ENCODE measurements around the gene ALDH1A3. TPM values are rescaled to one million over a fixed set of nuclear protein-coding genes. Genes with fewer than 3 reads are reported as not detected.

The ALDH1A3 gene
- polyA plus RNA-seq, 1 of the 3 experiments (the other 2 are of a cell fraction), result 4.4 TPM

- 58% methylated on average over 8 of the region's 62 CpGs for WGBS (ENCODE audit: low lambda C conversion rate)
- peak overlapping the region; percentile 37 to 57; a peak in 3 of 4 replicates for H3K4me3 ChIP-seq (ENCODE audit: low read depth in 2 of 2, low read length in 1 of 2)
- no peak overlapping the region for H3K9ac ChIP-seq
- peak overlapping the region; percentile 50; the same call in 1 of the 2 replicates for H3K4me2 ChIP-seq
- no peaks in the 10 kb centered on the region for H3F3A ChIP-seq (replicated peaks; ENCODE audit: insufficient read depth)
- DNase-seq, result peak; percentile 87
- no peak overlapping the region for H2AFZ ChIP-seq (ENCODE audit: low read depth)
- CTCF ChIA-PET, result interaction anchor here (0.6 to 5.6 kb wide), 6 partner anchors 9 to 207 kb away, joined by 3 to 45 read pairs (median 5); no protein-coding TSS in a partner anchor
- no peaks in the 10 kb centered on the region for H3K79me2 ChIP-seq (ENCODE audit: insufficient read depth)
- TF ChIP-seq IRF3 (IDR thresholded peaks at IDR 0.05; ENCODE audit: low read depth, low read length) (no peak), MXI1 (IDR thresholded peaks at IDR 0.05; ENCODE audit: low read depth, low read length) (0 out of 2 replicates have a peak, but pooled peaks have one; percentile 19)
- POLR2A ChIA-PET, result interaction anchor here (1.0 to 1.1 kb wide), 2 partner anchors 23 to 267 kb away, joined by 3 read pairs; no protein-coding TSS in a partner anchor
- H3K9me2 ChIP-seq, result no peaks in the 10 kb centered on the region
- H3K36me3 ChIP-seq (replicated peaks in 1 of 2; ENCODE audit: control insufficient read depth in 1 of 2, insufficient read depth in 2 of 2, low read length in 1 of 2), result no peaks in the 10 kb centered on the region
- H3K9me3 ChIP-seq, result no peaks in the 10 kb centered on the region
- H3K4me1 ChIP-seq (ENCODE audit: control insufficient read depth in 1 of 2, insufficient read depth in 2 of 2, low read depth in 1 of 2, low read length in 1 of 2), result peaks cover 0 to 37% of the 10 kb centered on the region in 2 experiments; a peak in 1 of 4 replicates
- H3K27ac ChIP-seq (ENCODE audit: low read depth in 2 of 2, low read length in 1 of 2), result peak overlapping the region in 1 of 2 experiments; percentile 73; a peak in 2 of 4 replicates
- no peaks in the 10 kb centered on the region for H3K27me3 ChIP-seq (ENCODE audit: insufficient read depth)
- H4K20me1 ChIP-seq (ENCODE audit: insufficient read depth), result no peaks in the 10 kb centered on the region
Measured at GRCh38 chr15:100879061-100879463, 569 bp upstream of the ALDH1A3 start.

- no peaks in the 10 kb centered on the region for H3F3A ChIP-seq (replicated peaks; ENCODE audit: insufficient read depth)
- H2AFZ ChIP-seq (ENCODE audit: low read depth), result no peak overlapping the region
- no peaks in the 10 kb centered on the region for H3K9me2 ChIP-seq
- H3K9ac ChIP-seq, result no peak overlapping the region
- no peak overlapping the region for H3K4me2 ChIP-seq
- H4K20me1 ChIP-seq (ENCODE audit: insufficient read depth), result no peaks in the 10 kb centered on the region
- H3K79me2 ChIP-seq (ENCODE audit: insufficient read depth), result no peaks in the 10 kb centered on the region
- no peaks in the 10 kb centered on the region for H3K36me3 ChIP-seq (replicated peaks in 1 of 2; ENCODE audit: control insufficient read depth in 1 of 2, insufficient read depth in 2 of 2, low read length in 1 of 2)
- peaks cover 0 to 43% of the 10 kb centered on the region in 2 experiments; a peak in 1 of 4 replicates for H3K4me1 ChIP-seq (ENCODE audit: control insufficient read depth in 1 of 2, insufficient read depth in 2 of 2, low read depth in 1 of 2, low read length in 1 of 2)
- no peaks in the 10 kb centered on the region for H3K27me3 ChIP-seq (ENCODE audit: insufficient read depth)
- peak overlapping the region in 1 of 2 experiments; percentile 73; a peak in 1 of 4 replicates for H3K27ac ChIP-seq (ENCODE audit: low read depth in 2 of 2, low read length in 1 of 2)
- ChIA-PET POLR2A (interaction anchor here (1.0 to 1.1 kb wide), 2 partner anchors 22 to 268 kb away, joined by 3 read pairs; no protein-coding TSS in a partner anchor), CTCF (interaction anchor here (3.3 to 5.6 kb wide), 3 partner anchors 7 to 208 kb away, joined by 16 to 45 read pairs (median 18); no protein-coding TSS in a partner anchor)
- TF ChIP-seq SIN3A (IDR thresholded peaks at IDR 0.05; ENCODE audit: borderline replicate concordance, low read depth, low read length) (no peak), GATA2 (CRISPR knock-in tag; IDR thresholded peaks at IDR 0.05) (no peak)
- H3K9me3 ChIP-seq, result no peaks in the 10 kb centered on the region
- H3K4me3 ChIP-seq (ENCODE audit: low read depth in 2 of 2, low read length in 1 of 2), result peak overlapping the region in 1 of 2 experiments; percentile 57; a peak in 1 of 4 replicates
- no peak for DNase-seq
- WGBS (ENCODE audit: low lambda C conversion rate), result 96% methylated on average over 59 of the region's 80 CpGs
Measured at GRCh38 chr15:100880139-100880896, 687 bp downstream of the ALDH1A3 start.

GRCh38 chr15:100880897-100881242, 1.2 kb downstream of the ALDH1A3 start:
- no peak for DNase-seq
- Histone ChIP-seq H3F3A (replicated peaks; ENCODE audit: insufficient read depth) (no peaks in the 10 kb centered on the region), H3K27me3 (ENCODE audit: insufficient read depth) (no peaks in the 10 kb centered on the region), H3K27ac (ENCODE audit: low read depth in 2 of 2, low read length in 1 of 2) (peak overlapping the region in 1 of 2 experiments; percentile 39; a peak in 1 of 4 replicates), H2AFZ (ENCODE audit: low read depth) (no peak overlapping the region), H3K9ac (no peak overlapping the region), H3K36me3 (replicated peaks in 1 of 2; ENCODE audit: control insufficient read depth in 1 of 2, insufficient read depth in 2 of 2, low read length in 1 of 2) (no peaks in the 10 kb centered on the region), H4K20me1 (ENCODE audit: insufficient read depth) (no peaks in the 10 kb centered on the region), H3K79me2 (ENCODE audit: insufficient read depth) (no peaks in the 10 kb centered on the region), H3K4me1 (ENCODE audit: control insufficient read depth in 1 of 2, insufficient read depth in 2 of 2, low read depth in 1 of 2, low read length in 1 of 2) (peaks cover 0 to 46% of the 10 kb centered on the region in 2 experiments; a peak in 1 of 4 replicates), H3K4me2 (no peak overlapping the region), H3K9me3 (no peaks in the 10 kb centered on the region), H3K9me2 (no peaks in the 10 kb centered on the region), H3K4me3 (ENCODE audit: low read depth in 2 of 2, low read length in 1 of 2) (peak overlapping the region in 1 of 2 experiments; percentile 57; a peak in 1 of 4 replicates)
- ChIA-PET CTCF (interaction anchor here (3.3 to 5.6 kb wide), 2 partner anchors 8 to 127 kb away, joined by 16 to 45 read pairs; no protein-coding TSS in a partner anchor), POLR2A (no interaction called here)
- 96% methylated on average over 5 of the region's 10 CpGs for WGBS (ENCODE audit: low lambda C conversion rate)
- no peak for TF ChIP-seq IRF3 (IDR thresholded peaks at IDR 0.05; ENCODE audit: low read depth, low read length)
- TF ChIP-seq FOSL2 (IDR thresholded peaks at IDR 0.05; ENCODE audit: borderline replicate concordance, low read depth), result no peak
- no peak for TF ChIP-seq CHD2 (IDR thresholded peaks at IDR 0.05; ENCODE audit: low read length, partially characterized antibody)
- TF ChIP-seq TEAD4 (IDR thresholded peaks at IDR 0.05; ENCODE audit: borderline replicate concordance, insufficient read depth), result no peak
- no peak for TF ChIP-seq MXI1 (IDR thresholded peaks at IDR 0.05; ENCODE audit: low read depth, low read length)
- TF ChIP-seq CTCF (IDR thresholded peaks at IDR 0.05), result no peak
- no peak for TF ChIP-seq ELF1 (IDR thresholded peaks at IDR 0.05)
- no peak for TF ChIP-seq TAF1 (IDR thresholded peaks at IDR 0.05; ENCODE audit: borderline replicate concordance, low read depth, low read length)
- TF ChIP-seq RCOR1 (IDR thresholded peaks at IDR 0.05; ENCODE audit: low read length), result no peak
- TF ChIP-seq YY1 (IDR thresholded peaks at IDR 0.05; ENCODE audit: low read depth), result no peak
- no peak for TF ChIP-seq RFX5 (IDR thresholded peaks at IDR 0.05; ENCODE audit: low read length)
- TF ChIP-seq FOXJ3 (CRISPR knock-in tag; IDR thresholded peaks at IDR 0.05), result no peak
